HepG2 (cell line): ENCODE results near the gene B4GALT1. TPM values are rescaled to one million over a fixed set of nuclear protein-coding genes. Genes with fewer than 3 reads are reported as not detected.

ENCODE experiments used
- AHDC1 ChIP-seq: sonication (generic); formaldehyde crosslinking; IDR thresholded peaks from 2 replicates; pipeline ENCODE4 v1.5.1; 2020; ENCODE audit warnings: mild to moderate bottlenecking, missing genetic modification reagents, borderline replicate concordance
- CTCF ChIP-seq: sonication (generic); formaldehyde crosslinking; IDR thresholded peaks from 2 replicates; pipeline ENCODE4 v1.5.0; 2020; ENCODE audit warnings: mild to moderate bottlenecking, missing genetic modification reagents, moderate library complexity
- HMGXB3 ChIP-seq: sonication (generic); formaldehyde crosslinking; IDR thresholded peaks from 2 replicates; pipeline ENCODE4 v1.4.0; 2020; ENCODE audit warnings: missing genetic modification reagents, borderline replicate concordance
- RNF219 ChIP-seq: sonication (generic); formaldehyde crosslinking; IDR thresholded peaks from 2 replicates; pipeline ENCODE4 v1.5.0; 2020; ENCODE audit warnings: mild to moderate bottlenecking, missing genetic modification reagents
- STAT5B ChIP-seq: sonication (generic); formaldehyde crosslinking; IDR thresholded peaks from 2 replicates; pipeline ENCODE4 v1.4.0; 2020; ENCODE audit warnings: missing genetic modification reagents
- ZNF230 ChIP-seq: sonication (generic); formaldehyde crosslinking; IDR thresholded peaks from 2 replicates; pipeline ENCODE4 v1.4.0; 2020; ENCODE audit warnings: mild to moderate bottlenecking, missing genetic modification reagents
- ZNF432 ChIP-seq: sonication (generic); formaldehyde crosslinking; IDR thresholded peaks from 2 replicates; pipeline ENCODE4 v1.5.0; 2020; ENCODE audit warnings: missing genetic modification reagents, mild to moderate bottlenecking, borderline replicate concordance
- ZXDC ChIP-seq: sonication (generic); formaldehyde crosslinking; IDR thresholded peaks from 2 replicates; pipeline ENCODE4 v1.5.0; 2020; ENCODE audit warnings: mild to moderate bottlenecking, missing genetic modification reagents
- polyA plus RNA-seq, 8 experiments: library from polyadenylated mRNA; depleted of rRNA in 3 of 8; stranded (reverse) in 7 of 8; unstranded in 1 of 8; fragments of >200 nt; fragmentation: Illumina TruSeq in 4 of 8; extraction: Trizol in 4 of 8; gene quantifications; 2 replicates each; pipeline versions ENCODE4 v1.2.1 to v1.2.3, GENCODE V29; 2011 to 2016; ENCODE audit warnings: low read depth in 4 of 8, missing spikeins in 1 of 8, mixed read lengths in 1 of 8; ENCODE audit not compliant: insufficient read depth in 1 of 8
- total RNA-seq, 5 experiments: library from RNA; depleted of rRNA; stranded (reverse); fragments of >200 nt; fragmentation: Illumina TruSeq; extraction: Trizol; gene quantifications; 2 replicates each; pipeline ENCODE4 v1.2.3, GENCODE V29; 2016; ENCODE audit warnings: low read depth in 1 of 5

Gene B4GALT1
- total and polyA plus RNA-seq, 2 of the 13 experiments (the other 11 are each of a cell fraction or from before 2014, with no cell fraction given): 15.7 to 33.5 TPM

GRCh38 chr9:33076046-33077004 lies 90.8 kb downstream of the B4GALT1 start, which contains the start of gene SMU1 (continued):
- TF ChIP-seq HMGXB3 (CRISPR knock-in tag): 0 out of 2 replicates have a peak, but pooled peaks have one; percentile 27
- TF ChIP-seq RNF219: 0 out of 2 replicates have a peak, but pooled peaks have one; percentile 44
- TF ChIP-seq ZXDC (CRISPR knock-in tag): peak; percentile 49; the same call in 1 of the 2 replicates
- no peak for TF ChIP-seq STAT5B
- TF ChIP-seq CTCF (CRISPR knock-in tag): peak; percentile 25; the same call in 1 of the 2 replicates
- TF ChIP-seq ZNF230 (CRISPR knock-in tag): peak; percentile 55; the same call in 1 of the 2 replicates
- TF ChIP-seq ZNF432 (CRISPR knock-in tag): no peak
- TF ChIP-seq AHDC1 (CRISPR knock-in tag): no peak
